HepG2 (cell line): ENCODE measurements around the gene RPS19. TPM values are rescaled to one million over a fixed set of nuclear protein-coding genes. Genes with fewer than 3 reads are reported as not detected.
A peak's percentile ranks its signal among the peaks of the same experiment; 100 is the strongest.

Source experiments
- EHMT2 ChIP-seq: fragments of 200-600 bp; sonication (generic); IDR thresholded peaks from 2 replicates; pipeline ENCODE4 v1.7.0; 2017; ENCODE audit warnings: antibody characterized with exemption, low read depth, low read length, borderline replicate concordance
- FOXK2 ChIP-seq: fragments of 450-650 bp; IDR thresholded peaks from 2 replicates; pipeline ENCODE4 v1.6.1; 2016
- SIN3A ChIP-seq: IDR thresholded peaks from 2 replicates; pipeline ENCODE4 v1.6.1; 2011; ENCODE audit warnings: low read depth, mild to moderate bottlenecking, control low read depth, low read length, borderline replicate concordance
- SIN3B ChIP-seq: fragments of 150-350 bp; IDR thresholded peaks from 2 replicates; pipeline ENCODE4 v1.6.1; 2014; ENCODE audit warnings: low read length
- SP140L ChIP-seq: sonication (generic); formaldehyde crosslinking; IDR thresholded peaks from 2 replicates; pipeline ENCODE4 v1.4.0; 2020; ENCODE audit warnings: missing genetic modification reagents, borderline replicate concordance
- U2AF1 ChIP-seq: fragments of 200-400 bp; formaldehyde crosslinking; optimal IDR thresholded peaks from 2 replicates; pipeline ENCODE3; 2017; ENCODE audit warnings: mild to moderate bottlenecking, low read depth, low read length
- ZNF160 ChIP-seq: sonication (generic); formaldehyde crosslinking; IDR thresholded peaks from 2 replicates; pipeline ENCODE4 v1.8.0; 2022; ENCODE audit warnings: mild to moderate bottlenecking, inconsistent platforms, missing genetic modification reagents
- ZNF883 ChIP-seq: sonication (generic); formaldehyde crosslinking; IDR thresholded peaks from 2 replicates; pipeline ENCODE4 v1.5.1; 2020; ENCODE audit warnings: mild to moderate bottlenecking, missing genetic modification reagents; ENCODE audit errors: not compliant biosample characterization
- polyA plus RNA-seq, 8 experiments: library from polyadenylated mRNA; depleted of rRNA in 3 of 8; stranded (reverse) in 7 of 8; unstranded in 1 of 8; fragments of >200 nt; fragmentation: Illumina TruSeq in 4 of 8; extraction: Trizol in 4 of 8; gene quantifications; 2 replicates each; pipeline versions ENCODE4 v1.2.1 to v1.2.3, GENCODE V29; 2011 to 2016; ENCODE audit warnings: low read depth in 4 of 8, missing spikeins in 1 of 8, mixed read lengths in 1 of 8; ENCODE audit not compliant: insufficient read depth in 1 of 8
- total RNA-seq, 5 experiments: library from RNA; depleted of rRNA; stranded (reverse); fragments of >200 nt; fragmentation: Illumina TruSeq; extraction: Trizol; gene quantifications; 2 replicates each; pipeline ENCODE4 v1.2.3, GENCODE V29; 2016; ENCODE audit warnings: low read depth in 1 of 5
- TF ChIP-seq, protein P1 (sequence below), 2 experiments: fragments of 450-650 bp in 1 of 2; sonication (generic) in 1 of 2; formaldehyde crosslinking in 1 of 2; IDR thresholded peaks; 2 replicates each; pipeline versions ENCODE4 v1.6.1 to v1.8.0; 2016 to 2022; ENCODE audit warnings: antibody characterized with exemption in 1 of 2, mild to moderate bottlenecking in 1 of 2, missing genetic modification reagents in 1 of 2
- TF ChIP-seq, protein P2 (sequence below): sonication (generic); formaldehyde crosslinking; IDR thresholded peaks from 2 replicates; pipeline ENCODE4 v1.8.0; 2022; ENCODE audit warnings: mild to moderate bottlenecking, missing genetic modification reagents, moderate library complexity
- TF ChIP-seq, protein P3 (sequence below): sonication (generic); formaldehyde crosslinking; IDR thresholded peaks from 2 replicates; pipeline ENCODE4 v1.9.0; 2021; ENCODE audit warnings: mild to moderate bottlenecking, missing genetic modification reagents

Gene RPS19
- total and polyA plus RNA-seq, 2 of the 13 experiments (the other 11 are each of a cell fraction or from before 2014, with no cell fraction given) = 1,983 to 4,758 TPM

DNA sequence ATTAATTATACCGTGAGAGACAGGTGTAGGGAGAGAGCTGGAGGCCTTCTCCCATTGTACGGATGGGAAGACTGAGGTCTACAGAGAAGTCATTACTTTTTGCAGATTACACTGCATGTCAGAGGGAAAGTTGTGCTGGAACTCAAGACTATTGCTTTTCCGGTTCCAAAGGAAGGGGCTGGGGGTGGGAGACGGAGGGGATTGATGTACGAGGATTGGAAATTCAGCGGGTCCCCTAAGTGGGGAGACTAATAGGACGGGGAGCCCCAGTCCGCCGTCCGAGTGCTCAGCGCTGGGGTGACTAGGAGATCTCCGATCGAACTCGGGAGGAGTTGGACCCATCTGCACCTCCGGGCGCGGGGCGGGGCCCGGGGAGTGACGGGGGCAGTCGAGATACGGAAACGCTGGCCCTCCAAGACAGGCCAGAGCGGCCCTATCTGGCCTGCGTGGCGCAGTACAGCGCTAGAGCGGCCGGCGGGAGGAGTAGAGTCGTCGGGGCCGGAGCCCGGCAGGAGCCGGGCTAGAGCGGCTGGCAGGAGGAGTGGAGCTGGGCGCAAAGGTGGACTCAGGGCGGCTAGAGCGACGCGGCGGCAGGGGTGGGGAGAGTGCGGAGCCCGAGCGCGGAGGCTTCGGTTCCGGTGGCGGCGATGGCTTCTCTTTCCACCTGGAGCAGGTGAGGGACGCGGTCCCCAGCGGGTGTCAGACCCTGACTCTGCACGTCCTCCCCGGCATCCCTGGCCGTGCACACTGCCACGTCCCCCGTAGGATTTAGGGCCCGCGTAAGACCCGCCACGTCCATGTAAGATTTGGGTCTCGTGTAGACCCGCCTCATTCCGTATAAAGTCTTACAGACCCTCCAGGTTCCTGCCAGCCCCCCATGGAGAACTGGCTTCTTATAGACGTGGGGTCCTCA lies 24.0 kb downstream of the RPS19 start (continued):
- TF ChIP-seq, protein P1, sequence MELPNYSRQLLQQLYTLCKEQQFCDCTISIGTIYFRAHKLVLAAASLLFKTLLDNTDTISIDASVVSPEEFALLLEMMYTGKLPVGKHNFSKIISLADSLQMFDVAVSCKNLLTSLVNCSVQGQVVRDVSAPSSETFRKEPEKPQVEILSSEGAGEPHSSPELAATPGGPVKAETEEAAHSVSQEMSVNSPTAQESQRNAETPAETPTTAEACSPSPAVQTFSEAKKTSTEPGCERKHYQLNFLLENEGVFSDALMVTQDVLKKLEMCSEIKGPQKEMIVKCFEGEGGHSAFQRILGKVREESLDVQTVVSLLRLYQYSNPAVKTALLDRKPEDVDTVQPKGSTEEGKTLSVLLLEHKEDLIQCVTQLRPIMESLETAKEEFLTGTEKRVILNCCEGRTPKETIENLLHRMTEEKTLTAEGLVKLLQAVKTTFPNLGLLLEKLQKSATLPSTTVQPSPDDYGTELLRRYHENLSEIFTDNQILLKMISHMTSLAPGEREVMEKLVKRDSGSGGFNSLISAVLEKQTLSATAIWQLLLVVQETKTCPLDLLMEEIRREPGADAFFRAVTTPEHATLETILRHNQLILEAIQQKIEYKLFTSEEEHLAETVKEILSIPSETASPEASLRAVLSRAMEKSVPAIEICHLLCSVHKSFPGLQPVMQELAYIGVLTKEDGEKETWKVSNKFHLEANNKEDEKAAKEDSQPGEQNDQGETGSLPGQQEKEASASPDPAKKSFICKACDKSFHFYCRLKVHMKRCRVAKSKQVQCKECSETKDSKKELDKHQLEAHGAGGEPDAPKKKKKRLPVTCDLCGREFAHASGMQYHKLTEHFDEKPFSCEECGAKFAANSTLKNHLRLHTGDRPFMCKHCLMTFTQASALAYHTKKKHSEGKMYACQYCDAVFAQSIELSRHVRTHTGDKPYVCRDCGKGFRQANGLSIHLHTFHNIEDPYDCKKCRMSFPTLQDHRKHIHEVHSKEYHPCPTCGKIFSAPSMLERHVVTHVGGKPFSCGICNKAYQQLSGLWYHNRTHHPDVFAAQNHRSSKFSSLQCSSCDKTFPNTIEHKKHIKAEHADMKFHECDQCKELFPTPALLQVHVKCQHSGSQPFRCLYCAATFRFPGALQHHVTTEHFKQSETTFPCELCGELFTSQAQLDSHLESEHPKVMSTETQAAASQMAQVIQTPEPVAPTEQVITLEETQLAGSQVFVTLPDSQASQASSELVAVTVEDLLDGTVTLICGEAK (IDR thresholded peaks at IDR 0.05) = no peak
- TF ChIP-seq, protein P1 (CRISPR knock-in tag; IDR thresholded peaks at IDR 0.05) = peak; percentile 77; the same call in 1 of the 2 replicates
- TF ChIP-seq SIN3B = peak; percentile 55; the same call in 1 of the 2 replicates
- 0 out of 2 replicates have a peak, but pooled peaks have one; percentile 75 for TF ChIP-seq SIN3A
- no peak; the same call in 1 of the 2 replicates for TF ChIP-seq EHMT2
- TF ChIP-seq, protein P2, sequence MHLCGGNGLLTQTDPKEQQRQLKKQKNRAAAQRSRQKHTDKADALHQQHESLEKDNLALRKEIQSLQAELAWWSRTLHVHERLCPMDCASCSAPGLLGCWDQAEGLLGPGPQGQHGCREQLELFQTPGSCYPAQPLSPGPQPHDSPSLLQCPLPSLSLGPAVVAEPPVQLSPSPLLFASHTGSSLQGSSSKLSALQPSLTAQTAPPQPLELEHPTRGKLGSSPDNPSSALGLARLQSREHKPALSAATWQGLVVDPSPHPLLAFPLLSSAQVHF (CRISPR knock-in tag) = 0 out of 2 replicates have a peak, but pooled peaks have one; percentile 32
- peak; percentile 100 for TF ChIP-seq U2AF1
- TF ChIP-seq, protein P3, sequence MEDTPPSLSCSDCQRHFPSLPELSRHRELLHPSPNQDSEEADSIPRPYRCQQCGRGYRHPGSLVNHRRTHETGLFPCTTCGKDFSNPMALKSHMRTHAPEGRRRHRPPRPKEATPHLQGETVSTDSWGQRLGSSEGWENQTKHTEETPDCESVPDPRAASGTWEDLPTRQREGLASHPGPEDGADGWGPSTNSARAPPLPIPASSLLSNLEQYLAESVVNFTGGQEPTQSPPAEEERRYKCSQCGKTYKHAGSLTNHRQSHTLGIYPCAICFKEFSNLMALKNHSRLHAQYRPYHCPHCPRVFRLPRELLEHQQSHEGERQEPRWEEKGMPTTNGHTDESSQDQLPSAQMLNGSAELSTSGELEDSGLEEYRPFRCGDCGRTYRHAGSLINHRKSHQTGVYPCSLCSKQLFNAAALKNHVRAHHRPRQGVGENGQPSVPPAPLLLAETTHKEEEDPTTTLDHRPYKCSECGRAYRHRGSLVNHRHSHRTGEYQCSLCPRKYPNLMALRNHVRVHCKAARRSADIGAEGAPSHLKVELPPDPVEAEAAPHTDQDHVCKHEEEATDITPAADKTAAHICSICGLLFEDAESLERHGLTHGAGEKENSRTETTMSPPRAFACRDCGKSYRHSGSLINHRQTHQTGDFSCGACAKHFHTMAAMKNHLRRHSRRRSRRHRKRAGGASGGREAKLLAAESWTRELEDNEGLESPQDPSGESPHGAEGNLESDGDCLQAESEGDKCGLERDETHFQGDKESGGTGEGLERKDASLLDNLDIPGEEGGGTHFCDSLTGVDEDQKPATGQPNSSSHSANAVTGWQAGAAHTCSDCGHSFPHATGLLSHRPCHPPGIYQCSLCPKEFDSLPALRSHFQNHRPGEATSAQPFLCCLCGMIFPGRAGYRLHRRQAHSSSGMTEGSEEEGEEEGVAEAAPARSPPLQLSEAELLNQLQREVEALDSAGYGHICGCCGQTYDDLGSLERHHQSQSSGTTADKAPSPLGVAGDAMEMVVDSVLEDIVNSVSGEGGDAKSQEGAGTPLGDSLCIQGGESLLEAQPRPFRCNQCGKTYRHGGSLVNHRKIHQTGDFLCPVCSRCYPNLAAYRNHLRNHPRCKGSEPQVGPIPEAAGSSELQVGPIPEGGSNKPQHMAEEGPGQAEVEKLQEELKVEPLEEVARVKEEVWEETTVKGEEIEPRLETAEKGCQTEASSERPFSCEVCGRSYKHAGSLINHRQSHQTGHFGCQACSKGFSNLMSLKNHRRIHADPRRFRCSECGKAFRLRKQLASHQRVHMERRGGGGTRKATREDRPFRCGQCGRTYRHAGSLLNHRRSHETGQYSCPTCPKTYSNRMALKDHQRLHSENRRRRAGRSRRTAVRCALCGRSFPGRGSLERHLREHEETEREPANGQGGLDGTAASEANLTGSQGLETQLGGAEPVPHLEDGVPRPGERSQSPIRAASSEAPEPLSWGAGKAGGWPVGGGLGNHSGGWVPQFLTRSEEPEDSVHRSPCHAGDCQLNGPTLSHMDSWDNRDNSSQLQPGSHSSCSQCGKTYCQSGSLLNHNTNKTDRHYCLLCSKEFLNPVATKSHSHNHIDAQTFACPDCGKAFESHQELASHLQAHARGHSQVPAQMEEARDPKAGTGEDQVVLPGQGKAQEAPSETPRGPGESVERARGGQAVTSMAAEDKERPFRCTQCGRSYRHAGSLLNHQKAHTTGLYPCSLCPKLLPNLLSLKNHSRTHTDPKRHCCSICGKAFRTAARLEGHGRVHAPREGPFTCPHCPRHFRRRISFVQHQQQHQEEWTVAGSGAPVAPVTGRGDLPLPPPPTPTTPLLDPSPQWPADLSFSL (CRISPR knock-in tag) = no peak
- no peak for TF ChIP-seq ZNF883 (CRISPR knock-in tag)
- TF ChIP-seq FOXK2 = no peak
- no peak for TF ChIP-seq SP140L
- 0 out of 2 replicates have a peak, but pooled peaks have one; percentile 30 for TF ChIP-seq ZNF160 (CRISPR knock-in tag)
